ENCODE measurements around the gene KIAA0319L.

- TF ChIP-seq, protein P1, sequence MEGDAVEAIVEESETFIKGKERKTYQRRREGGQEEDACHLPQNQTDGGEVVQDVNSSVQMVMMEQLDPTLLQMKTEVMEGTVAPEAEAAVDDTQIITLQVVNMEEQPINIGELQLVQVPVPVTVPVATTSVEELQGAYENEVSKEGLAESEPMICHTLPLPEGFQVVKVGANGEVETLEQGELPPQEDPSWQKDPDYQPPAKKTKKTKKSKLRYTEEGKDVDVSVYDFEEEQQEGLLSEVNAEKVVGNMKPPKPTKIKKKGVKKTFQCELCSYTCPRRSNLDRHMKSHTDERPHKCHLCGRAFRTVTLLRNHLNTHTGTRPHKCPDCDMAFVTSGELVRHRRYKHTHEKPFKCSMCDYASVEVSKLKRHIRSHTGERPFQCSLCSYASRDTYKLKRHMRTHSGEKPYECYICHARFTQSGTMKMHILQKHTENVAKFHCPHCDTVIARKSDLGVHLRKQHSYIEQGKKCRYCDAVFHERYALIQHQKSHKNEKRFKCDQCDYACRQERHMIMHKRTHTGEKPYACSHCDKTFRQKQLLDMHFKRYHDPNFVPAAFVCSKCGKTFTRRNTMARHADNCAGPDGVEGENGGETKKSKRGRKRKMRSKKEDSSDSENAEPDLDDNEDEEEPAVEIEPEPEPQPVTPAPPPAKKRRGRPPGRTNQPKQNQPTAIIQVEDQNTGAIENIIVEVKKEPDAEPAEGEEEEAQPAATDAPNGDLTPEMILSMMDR (IDR thresholded peaks at IDR 0.05; ENCODE audit: low read depth, low read length, poor library complexity, severe bottlenecking): no peak
- no peak for TF ChIP-seq EZH2phosphoT487 (IDR thresholded peaks at IDR 0.05; ENCODE audit: borderline replicate concordance, low read length)
Measured at GRCh38 chr1:35432231-35432630, 125.0 kb downstream of the KIAA0319L start.

Measured in DOHH2 (cell line).